DMS53 (cell line): ENCODE measurements around the gene OSMR.

Experiments
- DNase-seq: peaks from one replicate; lab custom pipeline; 2025; lab: John Stamatoyannopoulos, UW

Gene OSMR

GRCh38 chr5:38871790-38872551, 26.2 kb downstream of the OSMR start:
- DNase-seq = peak; percentile 31

DNA sequence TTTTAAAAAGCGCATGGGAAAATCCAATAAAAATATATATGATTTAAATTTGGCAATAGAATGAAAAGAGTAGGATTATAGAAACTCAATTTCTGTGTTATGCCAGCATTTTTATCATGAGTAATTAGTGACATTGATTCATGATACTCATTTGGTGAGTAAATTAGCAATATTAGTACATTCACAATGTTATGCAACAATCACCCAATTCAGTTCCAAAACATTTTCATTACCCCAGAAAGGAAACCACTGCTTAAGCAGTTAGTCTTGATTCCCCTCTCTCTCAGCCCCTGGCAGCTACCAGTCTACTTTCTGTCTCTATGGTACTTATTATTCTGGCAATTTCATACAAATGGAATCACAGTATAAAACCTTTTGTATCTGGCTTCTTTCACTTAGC, 27.0 kb downstream of the OSMR start:
- no peak for DNase-seq

- no peak for DNase-seq
Measured at GRCh38 chr5:38874948-38875456, 29.2 kb downstream of the OSMR start.

DNA sequence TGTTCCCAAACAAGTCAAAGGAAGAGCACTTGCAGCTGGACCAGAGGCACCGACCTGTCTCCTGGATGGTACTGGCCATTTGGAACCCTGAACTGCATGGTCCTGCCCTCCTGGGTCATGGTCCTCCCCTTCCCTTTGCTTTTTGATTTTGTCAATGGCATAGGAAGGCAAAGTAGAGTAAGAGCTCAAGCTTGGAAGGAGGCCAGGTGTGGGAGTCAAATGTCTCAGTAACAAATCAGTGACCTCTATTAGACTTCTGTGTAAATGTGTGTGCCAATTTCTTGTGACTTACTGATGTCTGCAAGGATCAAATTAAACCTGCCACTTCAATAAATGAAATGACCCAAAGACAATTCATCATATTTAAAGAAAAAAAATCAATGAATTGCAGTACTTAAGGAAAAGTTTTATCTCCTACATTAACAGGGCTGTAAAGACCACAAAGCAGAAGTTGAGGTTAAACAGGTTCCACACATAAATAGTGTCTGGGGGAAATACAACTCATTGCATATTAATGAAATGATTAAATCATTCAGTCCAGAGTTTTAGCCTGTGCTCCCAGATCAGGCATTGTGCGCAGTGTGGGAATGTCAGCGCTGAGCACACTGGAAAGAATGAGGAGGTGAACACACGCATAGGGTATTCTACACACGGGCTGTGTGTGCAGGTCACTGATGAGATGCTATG, 32.7 kb downstream of the OSMR start:
- no peak for DNase-seq

DNA sequence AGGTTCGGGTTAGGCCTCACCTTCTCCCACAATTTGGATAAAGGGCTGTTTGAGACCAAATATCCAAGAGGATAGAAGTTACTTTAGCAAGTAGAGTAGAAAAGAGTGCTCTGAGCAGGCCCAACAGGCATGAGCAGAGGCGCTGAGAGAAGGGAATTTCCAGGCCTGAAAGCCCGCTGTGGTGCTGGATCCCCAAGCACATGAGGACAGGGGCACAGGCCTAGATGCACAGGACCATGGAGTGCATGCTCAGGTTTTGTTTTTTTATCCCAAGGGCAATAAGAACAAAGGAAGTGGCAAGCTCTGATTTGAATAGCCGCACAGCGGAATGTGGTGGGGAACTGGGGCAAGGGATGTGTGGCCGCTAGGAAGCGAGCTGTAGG, 33.3 kb downstream of the OSMR start:
- DNase-seq = no peak

DNA sequence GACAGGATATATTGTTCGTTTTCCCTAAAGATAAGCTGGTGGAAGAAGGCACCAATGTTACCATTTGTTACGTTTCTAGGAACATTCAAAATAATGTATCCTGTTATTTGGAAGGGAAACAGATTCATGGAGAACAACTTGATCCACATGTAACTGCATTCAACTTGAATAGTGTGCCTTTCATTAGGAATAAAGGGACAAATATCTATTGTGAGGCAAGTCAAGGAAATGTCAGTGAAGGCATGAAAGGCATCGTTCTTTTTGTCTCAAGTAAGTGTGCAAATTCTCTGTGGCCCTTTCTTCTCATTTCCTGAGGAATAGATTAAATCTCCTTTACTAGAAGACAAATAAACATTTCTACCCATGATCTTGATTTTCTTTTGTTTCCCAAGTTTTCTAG, 38.0 kb downstream of the OSMR start:
- DNase-seq = no peak

DNA sequence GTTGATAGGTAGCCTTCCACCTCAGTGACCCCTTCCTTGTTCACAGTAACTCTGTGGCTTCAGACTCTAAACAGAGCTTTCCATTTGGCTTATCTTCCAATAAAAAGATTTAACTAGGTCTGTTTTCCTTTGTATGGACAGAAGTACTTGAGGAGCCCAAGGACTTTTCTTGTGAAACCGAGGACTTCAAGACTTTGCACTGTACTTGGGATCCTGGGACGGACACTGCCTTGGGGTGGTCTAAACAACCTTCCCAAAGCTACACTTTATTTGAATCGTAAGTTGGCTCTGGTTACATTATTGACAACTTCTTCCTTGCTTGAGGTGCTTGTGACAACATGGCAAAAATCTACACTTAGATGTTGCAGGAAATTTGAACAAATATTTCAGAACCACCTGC, 39.4 kb downstream of the OSMR start:
- no peak for DNase-seq

DNA sequence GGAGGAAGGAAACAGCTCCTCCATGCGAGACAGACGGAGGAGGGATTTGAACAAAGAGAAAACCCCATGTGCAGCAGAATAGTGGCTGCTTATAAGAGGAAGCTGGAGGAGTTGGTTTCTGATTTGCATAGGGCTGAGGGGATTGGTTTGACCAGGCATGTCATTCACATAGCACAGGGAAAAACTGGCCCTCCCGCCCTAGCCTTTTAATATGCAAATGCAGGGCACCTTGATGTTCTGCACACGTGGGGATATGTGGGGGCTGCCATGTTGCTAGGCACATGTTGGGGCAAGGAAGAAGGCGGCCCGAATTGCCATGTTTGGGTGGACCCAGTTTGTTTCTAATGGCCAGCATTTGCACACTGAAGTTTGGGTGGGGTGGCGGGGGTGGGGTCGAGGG, 42.2 kb downstream of the OSMR start:
- no peak for DNase-seq

DNA sequence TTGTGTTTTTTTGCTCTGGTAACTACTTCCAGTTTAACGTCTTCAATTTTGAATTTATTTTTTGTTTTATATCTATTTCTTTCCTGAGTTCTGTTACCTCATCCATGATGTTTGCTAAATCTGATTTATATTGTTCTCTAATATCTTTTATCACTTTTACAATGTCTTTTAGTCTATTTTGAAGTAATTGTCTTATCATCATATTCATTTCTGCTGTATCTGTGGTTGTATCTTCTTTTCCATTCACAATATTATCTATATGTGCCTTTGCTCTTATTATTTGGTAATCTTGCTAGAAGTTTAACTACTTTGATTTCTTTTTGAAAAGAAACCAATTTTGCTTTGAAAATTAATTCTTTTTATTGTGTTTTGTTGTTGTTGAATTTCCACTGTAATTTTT, 43.6 kb downstream of the OSMR start:
- no peak for DNase-seq

DNA sequence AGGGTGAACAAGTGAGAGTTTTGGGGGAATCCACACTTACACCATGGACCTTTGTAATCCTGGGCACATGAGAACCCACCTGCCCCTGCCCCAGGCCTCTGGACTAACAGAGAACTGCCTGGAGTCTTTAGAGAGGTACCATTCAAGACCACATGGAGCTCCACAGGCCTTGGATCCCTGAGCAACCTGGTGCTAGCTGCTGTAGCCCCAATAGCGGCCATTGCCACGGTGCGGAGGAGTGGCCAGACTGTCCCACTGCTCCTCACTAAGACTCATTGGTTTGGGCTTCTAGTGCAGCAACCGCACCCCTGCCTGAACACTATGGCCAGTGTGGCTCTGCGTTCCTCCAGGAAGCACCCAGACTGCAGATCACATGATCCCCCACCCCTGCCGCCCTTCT, 45.8 kb downstream of the OSMR start:
- no peak for DNase-seq

DNA sequence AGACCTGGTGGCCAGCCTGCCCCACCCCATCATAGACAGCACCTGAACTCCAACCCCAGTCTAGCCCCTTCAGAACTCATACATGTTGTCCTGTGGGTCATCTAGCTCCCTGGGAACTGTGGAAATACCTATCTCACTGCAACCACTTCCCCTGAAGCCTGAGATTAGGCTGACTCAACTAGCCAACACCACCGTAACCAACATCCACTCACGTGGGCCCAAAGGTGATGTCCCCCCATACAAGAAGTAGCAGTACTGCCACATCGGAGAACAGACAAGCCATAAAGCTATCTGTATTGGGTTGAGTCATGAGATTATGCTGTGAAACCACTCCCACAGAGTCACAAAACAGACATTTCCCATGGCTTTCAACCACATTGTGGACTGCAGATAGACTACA, 46.6 kb downstream of the OSMR start:
- DNase-seq = no peak

DNA sequence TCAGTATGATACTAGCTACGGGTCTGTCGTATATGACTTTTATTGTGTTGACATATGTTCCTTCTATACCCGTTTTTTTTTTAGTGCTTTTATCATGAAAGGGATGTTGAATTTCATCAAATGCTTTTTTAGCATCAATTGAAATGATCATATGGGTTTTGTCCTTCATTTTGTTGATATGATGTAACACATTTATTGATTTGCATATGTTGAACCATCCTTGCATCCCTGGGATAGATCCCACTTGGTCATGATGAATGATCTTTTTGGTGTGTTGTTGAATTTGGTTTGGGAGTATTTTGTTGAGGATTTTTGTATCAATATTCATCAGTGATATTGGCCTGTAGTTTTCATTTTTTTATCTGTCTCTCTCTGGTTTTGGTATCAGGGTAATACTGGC, 50.9 kb downstream of the OSMR start:
- DNase-seq = no peak

GRCh38 chr5:38899936-38900335, 54.1 kb downstream of the OSMR start:
- no peak for DNase-seq

GRCh38 chr5:38905516-38905915, 59.7 kb downstream of the OSMR start:
- no peak for DNase-seq

- no peak for DNase-seq
Measured at GRCh38 chr5:38906503-38906902, 60.7 kb downstream of the OSMR start.

GRCh38 chr5:38911933-38912332, 66.1 kb downstream of the OSMR start:
- DNase-seq = no peak

GRCh38 chr5:38913714-38914113, 67.9 kb downstream of the OSMR start:
- DNase-seq = no peak

GRCh38 chr5:38916802-38917201, 71.0 kb downstream of the OSMR start:
- no peak for DNase-seq

DNA sequence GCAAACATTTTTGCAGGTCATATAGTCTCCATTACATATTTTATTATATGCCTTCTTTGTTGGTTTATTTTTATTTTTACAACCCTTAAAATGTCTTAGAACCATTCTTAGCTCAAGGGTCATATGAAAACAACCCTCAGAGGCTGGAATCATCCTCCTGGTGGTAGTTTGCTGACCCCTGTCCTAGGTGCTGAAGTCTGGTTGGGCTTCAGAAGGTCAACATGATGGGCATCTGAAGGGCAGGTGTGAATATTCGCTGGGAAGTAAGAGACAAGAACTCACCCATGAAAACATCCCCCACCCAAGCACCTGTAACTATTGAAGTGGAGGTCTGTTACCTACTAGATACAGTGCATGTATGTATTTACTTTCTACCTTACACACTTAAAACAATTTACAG, 75.4 kb downstream of the OSMR start:
- DNase-seq = no peak

- peak; percentile 65 for DNase-seq
Measured at GRCh38 chr5:38922199-38922598, 76.4 kb downstream of the OSMR start.

DNA sequence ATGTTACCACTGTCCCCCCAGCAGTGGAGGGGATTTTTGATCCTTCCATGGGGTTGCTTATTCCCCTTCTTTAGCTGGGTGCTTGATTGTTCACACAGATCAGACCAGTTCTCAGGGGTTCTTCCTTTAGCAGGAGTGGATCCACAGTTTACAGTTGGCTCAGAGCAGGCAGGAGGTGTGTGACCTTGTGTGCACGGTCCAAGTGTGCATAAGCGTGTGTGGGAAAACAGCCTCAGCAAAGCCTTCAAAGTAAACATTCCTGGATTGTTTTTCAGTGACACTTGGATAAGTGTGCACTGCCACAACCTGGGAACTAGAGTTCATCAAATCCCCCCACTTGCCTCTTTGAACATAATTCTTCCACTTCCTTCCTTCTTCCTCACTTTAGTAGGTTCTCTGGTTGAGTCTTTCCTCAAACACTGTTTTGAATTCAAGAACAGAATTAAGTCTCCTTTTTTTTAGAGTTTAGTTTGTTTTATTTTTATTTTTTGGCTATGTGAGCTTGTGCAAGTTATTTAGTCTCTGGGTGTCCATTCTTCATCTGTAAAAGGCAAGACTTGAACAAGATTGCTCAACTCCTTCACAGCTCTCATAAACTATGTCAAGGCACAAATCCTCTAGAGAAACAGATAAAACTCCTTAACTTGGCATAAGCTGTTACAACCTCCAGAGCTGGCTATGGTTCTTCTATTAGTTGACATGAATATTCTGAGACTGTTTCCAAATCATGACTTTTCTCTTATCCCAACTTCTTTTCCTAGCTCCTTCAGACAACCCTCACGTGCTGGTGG, 78.0 kb downstream of the OSMR start:
- DNase-seq = no peak

DNA sequence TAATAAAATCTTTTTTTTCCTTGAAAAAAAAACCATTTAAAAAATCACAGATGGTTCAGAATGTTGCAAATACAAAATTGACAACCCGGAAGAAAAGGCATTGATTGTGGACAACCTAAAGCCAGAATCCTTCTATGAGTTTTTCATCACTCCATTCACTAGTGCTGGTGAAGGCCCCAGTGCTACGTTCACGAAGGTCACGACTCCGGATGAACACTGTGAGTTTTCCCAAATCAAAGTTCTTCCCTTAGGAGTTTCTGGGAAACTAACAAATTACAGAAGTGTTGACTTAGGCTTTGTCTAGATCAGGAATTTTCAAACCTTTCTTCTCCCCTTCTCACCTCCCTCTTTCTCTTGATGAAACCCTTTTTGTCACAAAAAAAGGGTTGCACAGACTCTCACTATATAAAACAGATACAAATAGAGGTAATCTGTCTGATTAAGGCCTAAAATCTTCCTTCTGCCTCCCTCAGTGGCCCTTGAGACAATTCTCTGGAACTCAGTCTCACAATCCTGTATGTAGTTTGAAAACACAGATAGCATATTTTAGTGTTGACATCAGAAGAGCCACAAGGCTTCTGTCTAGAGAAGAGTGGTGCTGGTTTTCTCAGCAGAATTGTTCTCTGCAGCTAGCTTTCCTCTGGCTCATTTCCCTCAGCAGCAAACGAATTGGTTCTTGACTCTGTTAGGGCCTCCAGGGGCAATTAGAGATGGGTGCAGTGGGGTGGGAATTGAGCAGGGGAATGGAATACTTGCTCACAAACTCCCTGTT, 79.5 kb downstream of the OSMR start:
- no peak for DNase-seq
